HG03558 (cell line): Measurements from ENCODE around the gene NSMF.
"Not testable (repeated sequence)": the region's sequence is repeated elsewhere in the genome, so short reads cannot be mapped to it uniquely, and the experiment has no call there.

Source experiments
- ATAC-seq: cut with Tn5 transposase; IDR thresholded peaks from one replicate; pipeline ENCODE4 v1.9.1; 2021; ENCODE audit warnings: moderate number of reproducible peaks; ENCODE audit not compliant: unreplicated experiment; ENCODE audit errors: extremely low read depth

Gene NSMF

DNA sequence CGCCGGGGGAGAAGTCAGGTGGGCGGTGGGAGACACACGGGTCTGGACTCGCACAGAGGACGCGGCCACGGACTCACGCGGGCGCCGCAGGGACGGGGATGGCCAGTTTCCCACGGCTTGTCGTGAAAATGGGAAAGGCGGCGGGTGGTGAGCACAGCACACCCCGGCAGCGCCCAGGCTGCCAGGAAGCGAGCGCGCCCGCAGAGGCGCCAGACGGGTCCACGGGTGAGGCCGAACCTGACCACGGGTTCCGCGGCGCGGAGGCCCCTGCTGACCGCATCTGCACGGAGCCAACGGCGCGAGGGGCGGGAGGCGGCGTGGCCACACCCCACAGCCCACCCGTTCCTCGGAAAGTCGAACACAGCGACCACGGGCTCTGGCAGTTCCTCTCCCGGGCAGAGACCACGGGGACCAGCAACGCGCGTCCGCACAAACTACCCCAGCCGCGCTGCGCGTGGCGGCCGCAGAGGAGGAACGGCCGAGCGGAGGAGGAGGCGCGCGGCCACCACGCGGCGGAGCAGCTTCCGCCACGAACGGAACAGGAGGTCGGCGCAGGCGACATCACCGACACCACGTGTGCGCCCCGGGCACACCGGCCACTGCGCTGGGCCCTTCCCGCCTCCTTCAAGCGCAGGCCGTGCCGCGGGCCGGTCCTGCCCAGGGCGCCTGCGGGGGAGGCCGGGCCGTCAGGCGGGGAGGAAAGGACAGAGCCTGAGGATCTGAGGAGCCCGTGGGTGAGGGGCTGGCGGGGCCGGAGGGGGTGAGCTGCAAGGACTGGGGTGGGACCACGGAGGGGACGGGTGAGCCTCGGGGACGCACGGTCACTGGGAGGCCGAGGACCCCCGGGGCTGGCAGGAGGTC is 41.7 kb downstream of the NSMF start:
- ATAC-seq, result no peak

DNA sequence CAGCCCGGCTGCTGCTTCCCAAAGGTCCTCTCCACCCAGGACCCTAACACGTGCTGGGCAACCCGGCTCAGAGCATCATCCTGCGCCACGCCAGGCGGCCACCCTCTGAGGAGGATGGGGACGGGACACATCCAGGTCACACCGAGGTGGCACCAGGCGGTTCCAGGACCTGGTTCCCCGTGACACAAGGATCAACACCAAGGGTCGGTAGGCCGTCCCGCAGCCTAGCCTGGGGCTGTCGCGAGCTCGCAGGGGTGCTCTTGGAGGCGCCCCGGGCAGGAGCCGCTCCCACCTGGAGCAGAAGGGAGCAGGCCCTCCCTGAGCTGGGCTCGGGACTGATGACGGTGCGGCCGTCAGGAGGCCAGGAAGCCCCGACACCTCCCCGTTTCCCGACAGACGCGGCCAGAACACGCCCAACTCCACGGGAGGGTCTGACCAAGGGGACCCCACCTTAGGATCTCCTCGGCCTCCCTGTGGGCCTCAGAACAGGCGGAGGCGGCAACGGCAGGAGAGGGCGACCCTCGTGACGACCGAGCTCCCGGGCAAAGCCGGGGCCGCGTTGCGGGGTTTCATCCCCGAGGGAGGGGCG is 42.5 kb downstream of the NSMF start:
- ATAC-seq, result no peak

DNA sequence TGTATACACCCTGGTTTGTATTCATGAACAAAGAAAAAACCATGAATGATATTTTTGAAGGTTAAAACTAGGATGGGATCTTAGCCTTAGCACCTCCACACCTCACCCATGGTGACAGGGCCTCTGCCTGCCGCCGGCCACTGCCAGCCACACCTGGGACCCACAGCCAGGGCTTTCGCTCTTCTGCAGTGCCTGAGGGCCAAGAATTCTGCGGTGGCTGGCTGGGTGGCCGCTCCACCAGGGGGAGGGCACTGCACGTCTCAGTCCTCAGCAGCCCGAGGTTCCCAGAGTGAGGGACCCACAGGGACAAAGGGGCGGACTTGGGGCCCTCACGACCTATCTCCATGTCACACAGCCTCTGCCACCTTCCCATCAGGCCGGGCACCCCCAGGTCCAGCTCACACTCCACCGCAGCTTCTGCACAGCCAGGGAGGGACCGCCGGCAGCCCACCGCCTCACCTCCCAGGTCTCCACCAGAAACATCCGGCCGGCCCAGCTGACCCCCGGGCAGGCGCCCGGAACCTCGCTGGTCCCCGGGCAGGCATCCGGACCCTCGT is 43.0 kb downstream of the NSMF start:
- ATAC-seq, result no peak

DNA sequence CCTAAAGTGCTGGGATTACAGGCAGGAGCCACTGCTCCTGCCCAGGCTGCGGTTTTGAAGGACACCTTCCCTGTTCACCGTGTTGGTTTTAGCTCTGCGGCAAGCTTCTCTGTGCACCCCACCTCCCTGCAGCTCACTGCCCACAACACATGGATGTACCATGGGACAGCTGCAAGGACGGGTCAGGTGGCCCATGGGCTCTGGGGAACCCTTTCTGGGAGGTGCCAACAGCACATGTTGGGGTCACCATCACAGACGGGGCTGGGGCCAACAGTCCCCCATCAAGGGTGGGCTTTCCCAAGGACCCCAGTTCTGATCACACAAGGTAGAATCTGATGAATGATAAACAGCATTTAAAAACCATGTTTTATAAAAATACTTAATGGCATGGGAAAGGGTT is 43.7 kb downstream of the NSMF start:
- no peak for ATAC-seq

DNA sequence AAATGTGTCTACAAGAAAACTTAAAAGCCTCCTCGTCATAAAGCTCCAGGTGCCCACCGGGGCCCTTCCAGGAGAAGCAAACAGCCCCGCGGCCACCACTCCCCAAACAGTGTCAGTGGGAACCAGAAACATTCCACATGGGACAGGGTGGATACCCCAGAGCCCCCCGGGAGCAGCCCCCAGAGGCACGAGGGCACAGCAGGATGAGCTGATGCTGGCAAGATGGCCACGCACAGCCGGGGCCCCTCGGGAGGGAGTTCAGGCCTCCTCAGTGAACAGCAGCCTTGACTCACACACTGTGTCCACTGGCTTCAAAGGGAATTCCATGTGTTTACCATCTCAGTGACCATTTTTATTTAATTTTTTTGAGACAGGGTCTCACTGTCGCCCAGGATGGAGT is 46.7 kb downstream of the NSMF start:
- no peak for ATAC-seq

DNA sequence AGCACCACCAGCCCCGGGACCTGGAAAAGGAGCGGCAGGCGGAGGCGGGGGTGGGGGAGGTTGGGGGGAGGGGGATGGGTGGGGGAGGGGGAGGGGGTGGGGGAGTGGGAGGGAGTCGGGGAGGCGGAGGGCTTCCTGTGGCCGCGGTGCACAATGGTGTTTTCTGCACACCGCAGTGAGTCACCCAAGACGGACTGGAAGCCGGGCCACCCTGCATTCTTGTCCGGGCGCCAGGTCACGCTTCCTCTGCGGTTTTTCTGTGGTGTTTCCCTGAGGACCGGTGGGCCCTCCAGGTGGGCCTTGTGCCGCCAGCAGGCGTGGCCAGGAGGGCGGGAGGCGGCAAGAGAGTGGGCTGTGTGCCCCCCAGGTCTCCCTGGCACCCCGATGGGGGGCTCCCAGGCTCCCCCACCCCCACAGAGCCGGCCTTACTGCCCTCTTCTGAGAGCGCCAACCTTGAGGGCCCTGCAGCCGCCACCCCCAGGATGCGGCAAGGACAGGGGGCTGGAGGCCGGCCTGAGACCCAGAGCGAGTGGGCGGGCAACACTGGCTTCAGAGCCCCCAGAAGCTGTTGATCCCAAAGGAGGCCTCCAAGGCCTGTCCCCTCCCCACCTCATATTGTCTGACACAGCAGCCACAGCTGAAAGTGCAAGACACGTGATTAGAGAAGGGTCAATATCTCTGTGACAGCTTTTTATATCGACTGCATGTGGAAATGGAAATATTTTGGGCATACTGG is 47.3 kb downstream of the NSMF start:
- ATAC-seq, result no peak

DNA sequence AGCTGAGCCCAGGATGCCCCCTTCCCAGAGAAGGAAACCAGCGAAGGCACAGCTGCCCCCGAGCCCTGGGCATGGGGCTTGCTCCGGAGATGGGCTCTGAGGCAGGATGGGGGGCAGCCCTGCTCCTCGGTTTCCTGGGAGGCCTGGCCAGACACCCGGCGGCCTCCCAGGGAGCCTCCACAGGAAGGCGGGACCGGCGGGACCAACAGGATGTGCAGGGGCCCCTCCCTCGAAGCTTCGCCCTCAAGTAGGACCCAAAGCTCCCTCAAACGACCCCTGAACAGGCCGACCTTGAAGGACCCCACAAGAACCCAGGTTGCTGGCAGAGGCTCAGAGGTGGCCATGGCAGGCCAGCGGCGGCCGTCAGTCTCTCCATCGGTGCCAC is 47.9 kb downstream of the NSMF start:
- ATAC-seq, result no peak

DNA sequence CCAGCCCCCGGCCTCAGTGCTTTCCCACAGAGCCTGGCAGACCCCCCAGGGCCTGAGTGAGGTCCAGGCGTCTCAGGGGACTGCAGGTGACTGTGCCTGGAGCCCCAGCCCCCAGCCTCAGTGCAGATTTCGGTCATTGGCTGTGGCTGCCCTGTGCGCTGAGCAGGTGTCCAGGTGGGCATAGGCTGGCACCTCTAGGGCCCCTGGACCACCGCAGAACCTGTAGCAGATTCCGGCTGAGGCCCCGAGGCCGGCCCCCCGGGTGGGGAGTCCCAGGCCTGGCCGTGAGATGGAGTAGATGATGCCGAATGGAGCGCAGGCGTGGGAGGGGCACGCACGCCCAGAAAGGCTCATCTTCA is 48.3 kb downstream of the NSMF start:
- ATAC-seq, result no peak

DNA sequence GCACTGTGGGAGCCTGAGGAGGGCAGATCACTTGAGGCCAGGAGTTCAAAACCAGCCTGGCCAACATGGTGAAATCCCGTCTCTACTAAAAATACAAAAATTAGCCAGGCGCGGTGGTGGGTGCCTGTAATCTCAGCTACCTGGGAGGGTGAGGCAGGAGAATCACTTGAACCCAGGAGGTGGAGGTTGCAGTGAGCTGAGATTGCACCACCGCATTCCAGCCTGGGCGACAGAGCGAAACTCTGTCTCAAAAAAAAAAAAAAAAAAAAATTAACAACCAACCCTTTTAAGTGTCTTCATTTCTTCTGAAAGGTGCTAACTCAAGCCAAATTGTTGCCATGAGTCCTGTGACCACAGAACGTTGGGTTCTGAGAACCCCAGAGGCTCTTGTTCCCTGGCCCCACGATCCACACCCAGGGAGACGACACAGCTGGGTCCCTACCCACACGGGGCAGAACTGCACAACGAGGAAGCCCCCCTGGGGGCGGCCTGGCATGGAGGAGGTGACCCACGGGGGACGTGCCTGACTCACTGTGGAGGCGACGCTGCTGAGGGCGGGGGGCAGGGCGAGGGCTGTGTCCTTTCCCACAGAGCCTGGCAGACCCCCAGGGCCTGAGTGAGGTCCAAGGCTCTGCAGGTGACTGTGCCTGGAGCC is 48.8 kb downstream of the NSMF start:
- not testable (repeated sequence) for ATAC-seq

DNA sequence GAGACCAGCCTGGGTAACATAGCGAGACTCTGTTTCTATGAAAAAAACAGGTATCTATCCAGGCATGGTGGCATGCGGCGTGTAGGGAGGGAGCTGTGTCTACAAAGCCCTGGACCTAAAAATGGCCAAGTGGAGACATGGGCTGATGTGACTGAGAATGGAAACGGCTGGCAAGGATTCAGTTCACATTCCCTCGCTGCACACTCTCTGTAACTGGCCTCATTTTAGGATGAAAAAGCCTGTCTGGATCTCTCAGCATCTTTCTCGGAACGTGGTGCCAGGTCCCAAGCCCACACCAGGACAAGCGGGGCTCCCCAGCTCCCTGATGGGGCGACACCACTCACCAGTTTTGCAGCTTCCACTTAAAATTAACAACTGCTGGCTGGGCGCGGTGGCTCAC is 49.6 kb downstream of the NSMF start:
- ATAC-seq, result no peak

DNA sequence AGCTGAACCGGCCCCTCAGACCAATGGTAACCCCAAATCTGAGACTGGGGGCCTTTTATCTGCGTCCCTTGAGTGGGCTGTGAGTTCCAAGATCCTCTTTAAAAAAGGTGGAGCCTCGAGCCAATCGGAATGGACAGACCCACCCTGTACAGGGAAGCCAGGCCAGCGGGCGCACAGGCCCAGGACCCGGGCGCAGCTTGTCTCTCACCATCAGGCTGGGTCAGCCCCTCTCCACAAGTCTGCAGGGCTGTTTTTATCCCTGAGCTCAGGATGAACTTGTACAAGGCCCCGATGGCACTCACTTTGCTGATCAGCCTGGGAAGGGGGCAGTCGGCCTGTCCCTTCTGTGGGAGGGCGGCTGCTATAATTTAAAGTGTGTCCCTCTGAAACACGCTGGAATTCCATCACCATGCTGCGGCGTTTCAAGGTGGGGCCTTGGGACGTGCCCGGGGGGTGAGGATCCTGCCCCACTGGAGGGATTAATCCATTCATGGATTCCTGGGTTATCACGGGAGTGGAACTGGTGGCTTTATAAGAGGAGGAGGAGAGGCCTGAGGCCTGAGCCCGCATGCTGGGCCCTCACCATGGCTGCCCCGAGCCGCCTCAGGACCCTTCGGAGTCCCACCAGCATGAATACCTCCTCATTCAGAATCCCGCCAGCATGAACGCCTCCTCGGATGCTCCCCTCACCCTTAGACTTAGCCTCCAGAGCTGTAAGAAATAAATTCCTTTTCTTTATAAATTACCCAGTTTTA is 50.3 kb downstream of the NSMF start:
- ATAC-seq, result no peak

DNA sequence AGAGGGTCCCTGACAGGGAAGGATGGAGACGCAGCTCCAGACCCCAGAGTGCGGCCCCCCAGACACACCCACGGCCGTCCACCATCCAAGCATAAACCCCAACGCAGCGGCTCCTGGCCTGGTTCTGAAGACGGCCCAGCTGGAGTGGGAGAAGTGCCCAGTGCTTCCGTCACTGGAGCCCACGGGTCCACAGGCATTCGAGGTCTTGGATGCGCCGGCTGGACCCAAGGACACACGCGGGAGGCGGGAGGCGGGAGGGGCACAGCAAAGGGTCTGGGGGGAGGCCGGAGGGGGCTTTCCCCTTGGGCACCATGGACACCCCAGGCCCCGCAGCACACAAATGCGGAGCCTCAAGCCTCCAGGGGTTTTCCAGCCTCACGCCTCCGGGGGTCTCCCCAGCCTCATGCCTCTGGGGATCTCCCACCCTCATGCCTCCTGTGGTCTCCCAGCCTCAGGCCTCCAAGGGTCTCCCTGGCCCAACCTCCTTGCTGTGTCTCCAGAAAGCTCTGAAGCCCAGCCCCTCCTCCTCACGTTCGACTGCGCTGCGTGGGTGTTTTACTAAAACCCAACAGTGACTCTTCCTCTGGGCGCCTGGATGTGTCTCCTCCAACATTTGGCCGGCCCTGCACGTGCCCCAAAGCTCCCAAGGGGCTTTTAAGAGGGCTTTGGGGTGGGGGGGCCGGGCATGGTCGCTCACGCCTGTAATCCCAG is 51.4 kb downstream of the NSMF start:
- ATAC-seq, result no peak

DNA sequence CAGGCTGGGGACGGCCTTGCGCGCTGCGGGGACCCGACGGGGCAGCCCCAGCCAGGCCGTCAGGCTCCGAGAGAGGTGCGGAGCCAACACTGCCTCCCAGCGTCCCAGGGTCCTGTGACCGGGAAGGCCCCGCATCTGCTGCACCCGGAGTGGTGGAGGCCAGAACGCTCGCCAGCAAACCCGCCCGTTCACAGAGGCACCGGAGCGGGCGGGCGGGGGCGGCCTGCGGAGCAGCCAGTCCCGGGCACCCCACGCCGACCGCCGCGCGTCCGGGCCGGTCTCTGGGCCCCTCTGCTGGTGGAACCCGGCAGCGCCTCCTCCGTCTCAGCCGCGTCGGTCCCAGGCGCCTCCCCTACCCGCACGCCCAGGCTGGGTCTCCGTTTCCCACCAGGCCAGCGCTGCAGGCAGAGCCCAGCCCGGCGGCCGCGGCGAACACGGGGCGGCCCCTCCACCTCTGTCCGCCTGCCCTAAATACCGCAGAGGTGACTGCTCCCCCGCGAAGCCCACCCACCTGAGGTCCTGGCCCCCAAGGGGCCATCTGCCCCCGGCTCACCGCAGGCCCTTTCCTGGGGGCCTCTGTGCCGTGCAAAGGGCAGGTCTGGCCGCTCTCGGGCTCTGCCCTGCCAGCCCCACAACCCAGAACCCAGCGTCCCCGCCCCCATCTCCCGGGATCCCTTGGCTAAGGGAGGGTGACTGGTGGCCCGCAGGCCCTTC is 52.1 kb downstream of the NSMF start:
- no peak for ATAC-seq

DNA sequence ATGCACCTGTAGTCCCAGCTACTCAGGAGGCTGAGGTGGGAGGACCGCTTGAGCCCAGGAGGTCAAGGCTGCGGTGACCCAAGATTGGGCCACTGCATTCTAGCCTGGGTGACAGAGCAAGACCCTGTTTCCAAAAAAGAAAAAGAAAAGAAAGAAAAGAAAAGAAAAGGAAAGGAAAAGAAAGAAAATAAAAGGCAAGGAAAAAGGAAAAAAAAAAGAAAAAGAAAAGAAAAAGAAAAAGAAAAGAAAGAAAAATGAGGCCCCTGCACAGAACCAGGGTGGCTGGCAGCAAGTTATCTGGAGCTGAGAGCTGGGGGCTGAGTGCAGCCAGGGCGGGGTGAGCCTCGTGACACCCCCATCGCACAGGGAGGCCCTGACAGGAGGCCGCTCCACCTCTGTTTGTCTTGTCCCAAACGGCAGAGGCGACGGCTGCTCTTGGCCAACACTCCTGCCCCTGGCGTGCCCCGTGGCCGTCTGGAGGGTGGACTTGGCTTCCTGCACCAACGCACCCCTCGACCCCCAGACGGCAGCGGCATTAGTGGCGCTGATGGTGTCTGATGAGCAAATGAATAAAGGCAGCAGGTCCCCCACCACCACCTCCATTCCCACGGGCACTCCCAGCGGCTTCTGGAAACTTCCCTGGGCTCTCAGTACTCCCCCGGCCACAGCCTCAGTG is 52.9 kb downstream of the NSMF start:
- ATAC-seq, result no peak

DNA sequence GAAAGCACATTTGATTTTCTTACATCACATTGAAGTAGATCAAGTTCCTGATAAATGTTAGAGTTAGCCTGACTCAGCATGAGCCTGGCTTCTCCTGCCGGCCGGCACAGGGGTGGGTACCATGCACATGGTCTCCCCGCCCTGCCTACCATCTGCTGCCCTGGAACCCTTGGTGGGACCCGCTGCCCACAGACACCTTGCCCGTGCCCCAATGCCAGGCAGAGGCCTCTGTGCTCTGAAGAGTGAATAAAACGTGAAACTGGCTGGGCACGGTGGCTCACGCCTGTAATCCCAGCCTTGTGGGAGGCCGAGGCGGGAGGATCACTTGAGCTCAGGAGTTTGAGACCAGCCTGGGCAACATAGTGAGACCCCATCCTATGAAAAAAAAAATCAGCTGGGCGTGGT is 53.5 kb downstream of the NSMF start:
- ATAC-seq, result no peak

DNA sequence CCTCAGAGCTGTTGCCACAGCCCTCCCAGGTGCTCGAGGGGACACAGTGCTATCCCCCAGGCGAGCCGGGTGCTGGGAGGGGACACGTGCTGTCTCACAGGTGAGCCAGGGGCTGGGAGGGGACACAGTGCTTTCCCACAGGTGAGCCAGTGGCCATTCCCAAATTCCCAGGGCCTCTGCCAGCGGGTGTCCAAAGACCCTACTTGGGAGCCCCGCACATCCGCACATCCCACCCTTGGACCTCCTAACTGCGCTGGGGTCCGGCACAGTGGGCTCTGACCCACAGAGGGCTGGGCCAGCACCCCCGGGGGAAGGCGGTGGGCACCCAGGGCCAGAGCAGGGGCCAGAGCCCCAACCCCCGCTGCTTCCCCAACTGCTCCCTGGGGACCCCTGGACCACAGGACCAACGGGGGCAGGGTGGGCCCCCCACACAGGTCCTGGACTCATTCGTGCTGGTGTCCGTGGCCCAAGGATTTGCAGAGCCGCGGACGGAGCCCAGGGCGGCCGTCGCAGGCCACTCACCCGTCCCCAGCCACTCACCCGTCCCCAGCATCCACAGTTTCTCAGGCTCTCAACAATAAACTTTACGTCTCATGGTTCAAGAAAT is 54.1 kb downstream of the NSMF start:
- ATAC-seq, result no peak

DNA sequence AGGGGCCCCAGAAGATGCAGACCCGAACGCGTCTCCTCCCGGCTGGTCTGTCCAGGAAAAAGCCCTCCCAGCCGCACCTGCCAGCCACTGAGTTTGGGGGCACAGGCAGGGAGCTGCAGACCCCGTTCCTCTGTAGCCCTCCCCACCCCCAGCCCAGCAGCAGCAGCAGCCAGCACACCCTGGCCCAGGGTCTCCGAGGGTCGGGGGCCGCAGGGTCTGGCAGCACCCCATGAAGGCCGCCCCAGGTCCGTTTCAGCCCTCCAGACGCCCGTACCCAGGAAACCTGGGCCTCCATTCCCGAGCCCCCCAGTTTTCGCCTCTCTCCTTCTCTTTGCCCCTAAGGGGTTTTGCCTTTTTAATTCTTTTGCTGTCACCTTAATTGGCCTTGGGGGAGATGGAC is 55.9 kb downstream of the NSMF start:
- ATAC-seq, result no peak

DNA sequence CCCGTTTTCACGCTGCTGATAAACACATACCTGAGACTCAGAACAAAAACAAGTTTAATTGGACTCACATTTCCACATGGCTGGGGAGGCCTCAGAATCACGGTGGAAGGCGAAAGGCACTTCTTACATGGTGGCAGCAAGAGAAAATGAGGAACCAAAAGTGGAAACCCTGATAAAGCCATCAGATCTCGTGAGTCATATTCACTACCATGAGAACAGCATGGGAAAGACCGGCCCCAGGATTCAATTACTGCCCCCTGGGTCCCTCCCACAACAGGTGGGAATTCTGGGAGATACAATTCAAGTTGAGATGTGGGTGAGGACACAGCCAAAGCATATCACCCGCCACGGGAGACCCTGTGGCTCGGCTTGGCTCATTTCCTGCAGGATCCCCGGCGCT is 56.4 kb downstream of the NSMF start:
- ATAC-seq, result no peak
